SK-N-SH (cell line): Measurements from ENCODE around the gene SULT1B1.
"Not testable (repeated sequence)": the region's sequence is repeated elsewhere in the genome, so short reads cannot be mapped to it uniquely, and the experiment has no call there.

Experiments used
- SMC3 ChIP-seq: IDR thresholded peaks from 2 replicates; pipeline ENCODE4 v1.6.1; 2012; ENCODE audit warnings: low read depth, low read length, improper control_type of control experiment
- YY1 ChIP-seq: IDR thresholded peaks from 2 replicates; pipeline ENCODE4 v1.4.0; 2012; ENCODE audit warnings: low read depth, mild to moderate bottlenecking
- TF ChIP-seq, protein P1 (sequence below): IDR thresholded peaks from 2 replicates; pipeline ENCODE4 v1.6.1; 2012; ENCODE audit warnings: mild to moderate bottlenecking, low read depth, low read length, moderate library complexity
- TF ChIP-seq, protein P2 (sequence below): fragments of 200-600 bp; sonication (generic); IDR thresholded peaks from 2 replicates; pipeline ENCODE4 v1.6.1; 2017; ENCODE audit warnings: antibody characterized with exemption, mild to moderate bottlenecking, moderate library complexity

DNA sequence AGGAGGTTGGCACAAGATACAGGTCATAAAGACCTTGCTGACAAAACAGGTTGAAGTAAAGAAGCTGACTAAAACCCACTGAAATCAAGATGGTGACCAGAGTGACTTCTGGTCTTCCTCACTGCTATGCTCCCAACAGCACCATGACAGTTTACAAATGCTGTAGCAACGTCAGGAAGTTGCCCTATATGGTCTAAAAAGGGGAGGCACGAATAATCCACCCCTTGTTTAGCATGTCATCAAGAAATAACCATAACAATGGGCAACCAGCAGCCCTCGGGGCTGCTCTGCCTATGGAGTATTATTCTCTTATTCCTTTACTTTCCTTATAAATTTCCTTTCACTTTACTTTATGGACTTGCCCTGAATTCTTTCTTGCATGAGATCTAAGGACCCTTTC, 8.1 kb upstream of the SULT1B1 start:
- not testable (repeated sequence) for TF ChIP-seq SMC3, YY1
- TF ChIP-seq, protein P1, sequence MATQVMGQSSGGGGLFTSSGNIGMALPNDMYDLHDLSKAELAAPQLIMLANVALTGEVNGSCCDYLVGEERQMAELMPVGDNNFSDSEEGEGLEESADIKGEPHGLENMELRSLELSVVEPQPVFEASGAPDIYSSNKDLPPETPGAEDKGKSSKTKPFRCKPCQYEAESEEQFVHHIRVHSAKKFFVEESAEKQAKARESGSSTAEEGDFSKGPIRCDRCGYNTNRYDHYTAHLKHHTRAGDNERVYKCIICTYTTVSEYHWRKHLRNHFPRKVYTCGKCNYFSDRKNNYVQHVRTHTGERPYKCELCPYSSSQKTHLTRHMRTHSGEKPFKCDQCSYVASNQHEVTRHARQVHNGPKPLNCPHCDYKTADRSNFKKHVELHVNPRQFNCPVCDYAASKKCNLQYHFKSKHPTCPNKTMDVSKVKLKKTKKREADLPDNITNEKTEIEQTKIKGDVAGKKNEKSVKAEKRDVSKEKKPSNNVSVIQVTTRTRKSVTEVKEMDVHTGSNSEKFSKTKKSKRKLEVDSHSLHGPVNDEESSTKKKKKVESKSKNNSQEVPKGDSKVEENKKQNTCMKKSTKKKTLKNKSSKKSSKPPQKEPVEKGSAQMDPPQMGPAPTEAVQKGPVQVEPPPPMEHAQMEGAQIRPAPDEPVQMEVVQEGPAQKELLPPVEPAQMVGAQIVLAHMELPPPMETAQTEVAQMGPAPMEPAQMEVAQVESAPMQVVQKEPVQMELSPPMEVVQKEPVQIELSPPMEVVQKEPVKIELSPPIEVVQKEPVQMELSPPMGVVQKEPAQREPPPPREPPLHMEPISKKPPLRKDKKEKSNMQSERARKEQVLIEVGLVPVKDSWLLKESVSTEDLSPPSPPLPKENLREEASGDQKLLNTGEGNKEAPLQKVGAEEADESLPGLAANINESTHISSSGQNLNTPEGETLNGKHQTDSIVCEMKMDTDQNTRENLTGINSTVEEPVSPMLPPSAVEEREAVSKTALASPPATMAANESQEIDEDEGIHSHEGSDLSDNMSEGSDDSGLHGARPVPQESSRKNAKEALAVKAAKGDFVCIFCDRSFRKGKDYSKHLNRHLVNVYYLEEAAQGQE = not testable (repeated sequence)
- TF ChIP-seq, protein P2, sequence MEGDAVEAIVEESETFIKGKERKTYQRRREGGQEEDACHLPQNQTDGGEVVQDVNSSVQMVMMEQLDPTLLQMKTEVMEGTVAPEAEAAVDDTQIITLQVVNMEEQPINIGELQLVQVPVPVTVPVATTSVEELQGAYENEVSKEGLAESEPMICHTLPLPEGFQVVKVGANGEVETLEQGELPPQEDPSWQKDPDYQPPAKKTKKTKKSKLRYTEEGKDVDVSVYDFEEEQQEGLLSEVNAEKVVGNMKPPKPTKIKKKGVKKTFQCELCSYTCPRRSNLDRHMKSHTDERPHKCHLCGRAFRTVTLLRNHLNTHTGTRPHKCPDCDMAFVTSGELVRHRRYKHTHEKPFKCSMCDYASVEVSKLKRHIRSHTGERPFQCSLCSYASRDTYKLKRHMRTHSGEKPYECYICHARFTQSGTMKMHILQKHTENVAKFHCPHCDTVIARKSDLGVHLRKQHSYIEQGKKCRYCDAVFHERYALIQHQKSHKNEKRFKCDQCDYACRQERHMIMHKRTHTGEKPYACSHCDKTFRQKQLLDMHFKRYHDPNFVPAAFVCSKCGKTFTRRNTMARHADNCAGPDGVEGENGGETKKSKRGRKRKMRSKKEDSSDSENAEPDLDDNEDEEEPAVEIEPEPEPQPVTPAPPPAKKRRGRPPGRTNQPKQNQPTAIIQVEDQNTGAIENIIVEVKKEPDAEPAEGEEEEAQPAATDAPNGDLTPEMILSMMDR = not testable (repeated sequence)
